OCI-LY1 (cell line): Measurements from ENCODE around the gene LHX5.

Experiments used
- H2AFZ ChIP-seq: fragments of 200-600 bp; sonication (generic), shearing (Covaris generic); 2 replicates; pipeline ENCODE4 v1.6.0; 2014; ENCODE audit warnings: antibody characterized with exemption, mild to moderate bottlenecking, low read length
- H3F3A ChIP-seq: fragments of 200-600 bp; sonication (generic), shearing (Covaris generic); 2 replicates; pipeline ENCODE4 v1.6.0; 2014; ENCODE audit warnings: mild to moderate bottlenecking, antibody characterized with exemption, low read length, moderate library complexity; ENCODE audit not compliant: insufficient read depth
- H3K27ac ChIP-seq: fragments of 200-600 bp; sonication (generic); 2 replicates; pipeline ENCODE4 v1.5.1; 2014; ENCODE audit warnings: low read length, mixed run types, mild to moderate bottlenecking, low read depth; ENCODE audit not compliant: poor library complexity, severe bottlenecking
- H3K27me3 ChIP-seq: fragments of 200-600 bp; sonication (generic); 2 replicates; pipeline ENCODE4 v1.6.0; 2014; ENCODE audit warnings: antibody characterized with exemption, mild to moderate bottlenecking, low read length, moderate library complexity; ENCODE audit not compliant: insufficient read depth
- H3K36me3 ChIP-seq: fragments of 200-600 bp; sonication (generic); 2 replicates; pipeline ENCODE4 v1.6.1; 2014; ENCODE audit warnings: mild to moderate bottlenecking, antibody characterized with exemption, low read length, moderate library complexity, mixed read lengths; ENCODE audit not compliant: insufficient read depth
- H3K4me1 ChIP-seq: fragments of 200-600 bp; sonication (generic); 2 replicates; pipeline ENCODE4 v1.5.1; 2014; ENCODE audit warnings: mild to moderate bottlenecking, low read length, moderate library complexity; ENCODE audit not compliant: insufficient read depth, severe bottlenecking
- H3K4me2 ChIP-seq: fragments of 200-600 bp; sonication (generic), shearing (Covaris generic); 2 replicates; pipeline ENCODE4 v1.6.1; 2014; ENCODE audit warnings: low read length
- H3K4me3 ChIP-seq: fragments of 200-600 bp; sonication (generic); 2 replicates; pipeline ENCODE4 v1.5.1; 2014; ENCODE audit warnings: low read length, low read depth, mild to moderate bottlenecking, mixed read lengths; ENCODE audit not compliant: poor library complexity, severe bottlenecking
- H3K79me2 ChIP-seq: fragments of 200-600 bp; shearing (Covaris generic); 2 replicates; pipeline ENCODE4 v1.6.1; 2016; ENCODE audit warnings: mixed run types, low read length, mixed read lengths; ENCODE audit not compliant: insufficient read depth
- H3K9ac ChIP-seq: fragments of 200-600 bp; sonication (generic), shearing (Covaris generic); 2 replicates; pipeline ENCODE4 v1.6.1; 2014; ENCODE audit warnings: mild to moderate bottlenecking, low read length, mixed read lengths
- H3K9me2 ChIP-seq: fragments of 200-600 bp; sonication (generic), shearing (Covaris generic); 2 replicates; pipeline ENCODE4 v1.6.1; 2014; ENCODE audit warnings: low read depth, mild to moderate bottlenecking, low read length, mixed read lengths
- H3K9me3 ChIP-seq: fragments of 200-600 bp; shearing (Covaris generic); 2 replicates; pipeline ENCODE4 v1.6.1; 2014; ENCODE audit warnings: low read length, mixed read lengths
- H4K20me1 ChIP-seq: fragments of 200-600 bp; sonication (generic), shearing (Covaris generic); 2 replicates; pipeline ENCODE4 v1.6.0; 2016; ENCODE audit warnings: mild to moderate bottlenecking, low read length; ENCODE audit not compliant: insufficient read depth
- EZH2 ChIP-seq: fragments of 200-600 bp; sonication (generic), shearing (Covaris generic); IDR thresholded peaks from 2 replicates; pipeline ENCODE4 v1.8.0; 2017; ENCODE audit warnings: borderline replicate concordance, mixed run types, mild to moderate bottlenecking, antibody characterized with exemption, low read length, moderate library complexity, mixed read lengths
- TF ChIP-seq, protein P1 (sequence below): fragments of 200-600 bp; sonication (generic), shearing (Covaris generic); IDR thresholded peaks from 2 replicates; pipeline ENCODE4 v1.5.1; 2017; ENCODE audit warnings: mild to moderate bottlenecking, antibody characterized with exemption, low read length, moderate library complexity, mixed read lengths

The LHX5 gene

DNA sequence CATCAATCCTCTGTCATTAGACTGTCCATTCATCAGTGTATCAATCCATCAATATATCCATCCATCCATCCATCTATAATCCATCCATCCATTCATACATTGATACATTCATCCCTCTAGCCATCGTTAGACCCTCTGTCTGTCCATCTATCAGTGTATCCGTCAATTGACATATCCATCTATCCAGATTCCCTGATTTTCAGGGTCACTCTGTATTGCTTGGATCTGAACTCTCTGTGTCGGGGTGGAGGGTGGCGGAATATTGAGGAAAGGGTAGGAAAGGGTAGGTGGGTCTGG is 32.4 kb downstream of the LHX5 start:
- Histone ChIP-seq H3K79me2 (no peaks in the 10 kb centered on the region), H3K36me3 (no peaks in the 10 kb centered on the region), H3K9me3 (no peaks in the 10 kb centered on the region), H3F3A (no peaks in the 10 kb centered on the region), H3K9me2 (no peaks in the 10 kb centered on the region), H3K4me2 (no peak overlapping the region), H3K27ac (no peak overlapping the region), H2AFZ (no peak overlapping the region), H3K9ac (no peak overlapping the region), H3K4me1 (no peaks in the 10 kb centered on the region), H3K4me3 (no peak overlapping the region), H4K20me1 (no peaks in the 10 kb centered on the region), H3K27me3 (peaks cover 17% of the 10 kb centered on the region; the same call in 1 of the 2 replicates)
- no peak for TF ChIP-seq EZH2
- TF ChIP-seq, protein P1, sequence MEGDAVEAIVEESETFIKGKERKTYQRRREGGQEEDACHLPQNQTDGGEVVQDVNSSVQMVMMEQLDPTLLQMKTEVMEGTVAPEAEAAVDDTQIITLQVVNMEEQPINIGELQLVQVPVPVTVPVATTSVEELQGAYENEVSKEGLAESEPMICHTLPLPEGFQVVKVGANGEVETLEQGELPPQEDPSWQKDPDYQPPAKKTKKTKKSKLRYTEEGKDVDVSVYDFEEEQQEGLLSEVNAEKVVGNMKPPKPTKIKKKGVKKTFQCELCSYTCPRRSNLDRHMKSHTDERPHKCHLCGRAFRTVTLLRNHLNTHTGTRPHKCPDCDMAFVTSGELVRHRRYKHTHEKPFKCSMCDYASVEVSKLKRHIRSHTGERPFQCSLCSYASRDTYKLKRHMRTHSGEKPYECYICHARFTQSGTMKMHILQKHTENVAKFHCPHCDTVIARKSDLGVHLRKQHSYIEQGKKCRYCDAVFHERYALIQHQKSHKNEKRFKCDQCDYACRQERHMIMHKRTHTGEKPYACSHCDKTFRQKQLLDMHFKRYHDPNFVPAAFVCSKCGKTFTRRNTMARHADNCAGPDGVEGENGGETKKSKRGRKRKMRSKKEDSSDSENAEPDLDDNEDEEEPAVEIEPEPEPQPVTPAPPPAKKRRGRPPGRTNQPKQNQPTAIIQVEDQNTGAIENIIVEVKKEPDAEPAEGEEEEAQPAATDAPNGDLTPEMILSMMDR = no peak

- no peaks in the 10 kb centered on the region for H3K79me2 ChIP-seq
- H3F3A ChIP-seq = no peaks in the 10 kb centered on the region
- no peaks in the 10 kb centered on the region for H3K9me3 ChIP-seq
- peaks cover 15% of the 10 kb centered on the region; the same call in 1 of the 2 replicates for H3K27me3 ChIP-seq
- no peak overlapping the region for H3K27ac ChIP-seq
- no peaks in the 10 kb centered on the region for H3K9me2 ChIP-seq
- H4K20me1 ChIP-seq = no peaks in the 10 kb centered on the region
- H3K4me2 ChIP-seq = no peak overlapping the region
- TF ChIP-seq, protein P1 = no peak
- TF ChIP-seq EZH2 = no peak
- H3K4me1 ChIP-seq = no peaks in the 10 kb centered on the region
- no peak overlapping the region for H3K4me3 ChIP-seq
- no peak overlapping the region for H2AFZ ChIP-seq
- no peak overlapping the region for H3K9ac ChIP-seq
- H3K36me3 ChIP-seq = no peaks in the 10 kb centered on the region
These were observed 33.0 kb downstream of the LHX5 start for GRCh38 chr12:113438523-113439300.

GRCh38 chr12:113437729-113438100 is 34.0 kb downstream of the LHX5 start:
- Histone ChIP-seq H3K4me2 (no peak overlapping the region), H3K9me3 (no peaks in the 10 kb centered on the region), H3K27ac (no peak overlapping the region), H3K27me3 (peaks cover 5% of the 10 kb centered on the region; the same call in 1 of the 2 replicates), H3K36me3 (no peaks in the 10 kb centered on the region), H4K20me1 (no peaks in the 10 kb centered on the region), H3K79me2 (no peaks in the 10 kb centered on the region), H3F3A (no peaks in the 10 kb centered on the region), H2AFZ (no peak overlapping the region), H3K4me1 (no peaks in the 10 kb centered on the region), H3K9ac (no peak overlapping the region), H3K4me3 (no peak overlapping the region), H3K9me2 (no peaks in the 10 kb centered on the region)
- TF ChIP-seq EZH2 = no peak
- TF ChIP-seq, protein P1 = no peak
